ENCODE data around the gene DGKQ.

Gene DGKQ

GRCh38 chr4:988726-989721 is 15.7 kb upstream of the DGKQ start:
- DNase-seq (ENCODE audit: low spot score), result no peak
- in situ Hi-C loops (cut with MboI; ENCODE audit: low sequenced_read_pairs, unreplicated experiment), result no loop called here
- TF ChIP-seq CTCF (IDR thresholded peaks at IDR 0.05; ENCODE audit: borderline replicate concordance, control extremely low read depth, extremely low read depth, insufficient read depth, missing control alignments), result no peak

- no peak for TF ChIP-seq CTCF (IDR thresholded peaks at IDR 0.05; ENCODE audit: borderline replicate concordance, control extremely low read depth, extremely low read depth, insufficient read depth, missing control alignments)
- DNase-seq (ENCODE audit: low spot score), result no peak
Observed at GRCh38 chr4:987624-988513, 14.5 kb upstream of the DGKQ start.

GRCh38 chr4:986879-987623 is 13.7 kb upstream of the DGKQ start, which contains the start of gene IDUA:
Gene IDUA (plus strand): TSS chr4:987044. CDS start chr4:987085, 41 bp downstream.
- peak; percentile 95 for DNase-seq (ENCODE audit: low spot score)
- peak; percentile 66 for TF ChIP-seq CTCF (IDR thresholded peaks at IDR 0.05; ENCODE audit: borderline replicate concordance, control extremely low read depth, extremely low read depth, insufficient read depth, missing control alignments)
- in situ Hi-C loops (cut with MboI; ENCODE audit: low sequenced_read_pairs, unreplicated experiment), result no loop called here

More at GRCh38 chr4:987624-988513, 14.5 kb upstream of the DGKQ start:
- in situ Hi-C loops (cut with MboI; ENCODE audit: low sequenced_read_pairs, unreplicated experiment), result no loop called here

- DNase-seq (ENCODE audit: low spot score), result no peak
- no peak for TF ChIP-seq CTCF (IDR thresholded peaks at IDR 0.05; ENCODE audit: borderline replicate concordance, control extremely low read depth, extremely low read depth, insufficient read depth, missing control alignments)
- in situ Hi-C loops (cut with MboI; ENCODE audit: low sequenced_read_pairs, unreplicated experiment), result no loop called here
Observed at GRCh38 chr4:986428-986878, 13.1 kb upstream of the DGKQ start.

- in situ Hi-C loops (cut with MboI; ENCODE audit: low sequenced_read_pairs, unreplicated experiment), result no loop called here
- peak; percentile 79 for DNase-seq (ENCODE audit: low spot score)
- TF ChIP-seq CTCF (IDR thresholded peaks at IDR 0.05; ENCODE audit: borderline replicate concordance, control extremely low read depth, extremely low read depth, insufficient read depth, missing control alignments), result no peak
Observed at GRCh38 chr4:985123-985830, 11.9 kb upstream of the DGKQ start.

All from GM13976 (cell line).